Stimulated activated CD8-positive, alpha-beta memory T cell treated with anti-CD3 and anti-CD28 coated beads, Interleukin-12 subunit alpha, Interleukin-12 subunit beta, amount 100 ng/mL, for 1 hour (primary cell): ENCODE results near the gene IL1RAPL2.
"Not testable (repeated sequence)": the region's sequence is repeated elsewhere in the genome, so short reads cannot be mapped to it uniquely, and the experiment has no call there.

ENCODE experiments used
- DNase-seq: peaks from one replicate; pipeline ENCODE4 v3.0.0-alpha.2; 2020; ENCODE audit warnings: low read depth

Gene IL1RAPL2

DNA sequence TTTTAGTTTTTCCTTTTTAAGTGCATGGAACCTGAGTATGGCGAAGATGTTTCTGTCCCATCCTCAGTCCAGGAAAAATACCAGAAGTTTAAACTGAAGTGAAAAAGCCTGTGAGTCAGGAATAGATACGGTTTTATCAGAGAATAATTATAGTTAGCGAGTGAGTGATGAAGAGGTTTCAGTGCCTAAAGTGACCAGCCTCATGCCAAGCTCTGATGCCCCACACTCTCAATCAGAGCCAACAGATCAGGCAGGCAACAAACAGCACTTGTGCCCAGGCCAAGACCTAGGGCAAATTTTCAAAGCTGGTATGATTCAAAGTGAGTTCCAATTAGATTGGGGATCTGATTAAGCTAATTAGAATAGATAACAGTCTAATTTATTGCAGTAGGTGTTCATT is 1043.5 kb downstream of the IL1RAPL2 start:
- DNase-seq = no peak

DNA sequence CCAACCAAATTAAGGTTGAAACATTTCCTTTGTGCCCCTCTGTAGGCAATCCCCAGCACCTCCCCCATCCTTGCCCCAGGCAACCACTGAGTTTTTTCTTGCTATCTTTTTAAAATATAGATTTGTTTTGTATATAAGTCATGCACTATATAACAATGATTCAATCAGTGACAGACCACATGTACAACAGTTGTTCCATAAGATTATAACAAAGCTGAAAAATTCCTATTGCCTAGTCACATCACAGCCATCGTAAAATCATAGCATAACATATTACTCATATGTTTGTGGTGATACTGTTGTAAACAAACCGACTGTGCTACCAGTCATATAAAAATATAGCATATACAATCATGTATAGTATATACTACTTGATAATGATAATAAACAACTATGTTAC is 1044.4 kb downstream of the IL1RAPL2 start:
- no peak for DNase-seq

DNA sequence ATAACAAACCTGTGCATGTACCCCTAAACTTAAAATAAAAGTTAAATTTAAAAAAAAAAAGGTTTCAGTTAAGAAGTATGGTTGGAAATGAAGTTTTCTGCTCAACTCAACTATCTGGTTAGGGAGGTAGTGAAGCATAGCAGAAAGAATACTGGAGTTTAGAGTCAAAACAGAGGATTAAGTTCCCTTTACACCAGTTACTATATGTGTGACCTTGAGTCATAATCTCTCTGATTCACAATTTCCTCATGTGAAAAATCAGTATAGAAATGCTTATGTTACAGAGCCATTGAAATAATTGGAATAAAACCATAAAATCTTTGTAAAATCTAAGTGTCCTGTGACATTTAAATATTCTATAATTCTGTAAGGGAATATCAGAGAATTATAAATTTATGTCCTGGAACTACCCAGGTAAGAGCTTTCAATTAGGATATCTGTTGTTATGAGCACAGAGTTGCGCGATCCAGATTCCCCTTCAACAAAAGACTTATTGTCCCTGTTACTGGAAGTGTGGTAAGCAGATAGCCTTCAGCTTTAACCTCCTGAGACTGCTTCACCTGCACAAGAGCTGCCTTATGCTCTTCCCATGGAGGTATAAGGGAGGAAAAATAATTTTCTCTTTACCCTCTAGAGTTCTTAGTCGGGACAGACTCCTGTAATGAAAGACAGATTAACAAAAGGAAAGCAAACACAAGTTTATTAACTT is 1052.5 kb downstream of the IL1RAPL2 start:
- no peak for DNase-seq

DNA sequence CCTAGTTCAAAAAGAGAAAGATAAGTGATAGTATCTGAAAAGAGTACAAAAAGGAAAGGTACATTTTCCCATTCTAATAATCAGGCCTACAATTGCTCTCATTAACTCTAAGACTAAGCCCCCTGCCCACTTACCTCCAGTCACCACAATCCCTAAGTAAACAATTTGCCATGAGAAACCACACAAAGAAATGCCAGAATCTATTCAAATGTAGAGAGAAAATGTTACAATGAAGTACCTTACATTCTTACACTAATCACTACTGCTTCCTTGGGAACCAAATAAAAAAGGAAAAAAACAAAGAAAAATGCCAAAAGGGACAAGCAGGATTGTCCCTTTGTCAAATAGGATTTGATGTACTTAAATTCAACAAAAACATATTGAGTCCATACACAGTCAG is 1068.2 kb downstream of the IL1RAPL2 start:
- no peak for DNase-seq

DNA sequence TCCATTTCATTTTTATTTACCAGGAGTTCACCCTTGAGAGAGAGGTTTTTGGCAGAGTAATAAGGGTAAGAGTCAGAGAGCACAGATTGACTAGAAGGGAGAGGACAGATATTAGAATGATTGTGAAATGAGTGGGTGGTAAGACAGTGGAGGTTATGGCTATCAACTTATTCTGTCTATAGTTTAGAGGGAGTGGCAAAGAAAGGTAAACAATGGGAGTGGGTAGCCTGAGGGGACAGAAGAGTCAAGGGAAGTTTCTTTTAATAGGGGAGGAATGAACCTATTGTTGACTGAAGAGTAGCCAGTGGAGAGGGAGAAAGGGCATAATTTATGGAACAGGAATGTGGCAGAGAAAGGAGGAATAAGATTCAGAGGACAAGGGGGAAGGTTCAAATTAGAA is 1069.8 kb downstream of the IL1RAPL2 start:
- no peak for DNase-seq

DNA sequence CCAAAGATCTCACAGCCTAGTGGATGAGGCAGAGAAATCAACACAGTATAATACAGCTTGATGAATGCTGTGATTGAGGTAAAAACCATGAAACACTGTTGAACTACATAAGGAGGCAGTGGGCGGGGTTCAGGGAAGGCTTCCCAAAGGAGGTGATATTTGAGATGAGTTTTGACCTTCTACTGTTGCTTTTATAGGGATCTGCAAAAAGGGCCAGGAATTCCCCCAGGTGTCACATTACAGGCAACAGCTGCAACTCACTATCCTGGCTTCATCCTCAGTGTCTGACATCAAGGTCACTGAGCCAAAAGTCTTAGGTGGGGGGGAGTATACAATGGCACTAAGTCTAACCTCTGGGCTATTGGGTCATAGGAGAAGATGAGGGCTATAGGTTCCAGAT is 1070.7 kb downstream of the IL1RAPL2 start:
- DNase-seq = no peak

DNA sequence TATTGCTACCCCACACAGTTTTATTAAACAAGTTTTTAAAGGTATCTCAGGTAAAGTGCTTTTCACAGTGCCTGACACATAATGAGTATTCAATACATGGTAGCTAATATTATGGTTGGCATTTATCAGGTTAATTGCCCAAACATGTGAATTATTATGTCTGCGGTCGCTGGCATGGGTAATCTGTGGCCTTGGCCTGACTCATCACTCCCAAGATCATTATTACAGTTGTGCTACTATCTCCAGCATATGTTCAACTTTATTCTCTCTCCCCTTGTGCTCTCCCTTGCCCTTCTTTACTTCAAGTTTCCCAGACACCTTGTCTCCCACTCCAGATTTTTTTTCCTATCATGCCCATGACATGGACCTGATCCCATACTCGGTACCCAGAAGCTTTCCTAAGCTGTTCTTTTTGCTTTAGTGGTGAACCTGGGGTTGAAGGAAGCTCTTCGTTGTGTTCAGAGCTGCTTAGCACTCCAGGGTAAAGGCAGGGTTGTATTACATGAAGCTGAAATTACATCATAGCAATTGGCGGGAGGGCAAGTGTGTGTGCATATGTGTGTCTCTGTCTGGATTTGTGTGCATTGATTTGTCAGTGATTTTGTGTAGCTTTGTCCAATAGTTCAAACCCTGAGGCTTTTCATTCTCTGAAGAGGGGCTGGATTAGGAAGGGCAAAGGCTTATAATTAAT is 1079.8 kb downstream of the IL1RAPL2 start:
- no peak for DNase-seq

DNA sequence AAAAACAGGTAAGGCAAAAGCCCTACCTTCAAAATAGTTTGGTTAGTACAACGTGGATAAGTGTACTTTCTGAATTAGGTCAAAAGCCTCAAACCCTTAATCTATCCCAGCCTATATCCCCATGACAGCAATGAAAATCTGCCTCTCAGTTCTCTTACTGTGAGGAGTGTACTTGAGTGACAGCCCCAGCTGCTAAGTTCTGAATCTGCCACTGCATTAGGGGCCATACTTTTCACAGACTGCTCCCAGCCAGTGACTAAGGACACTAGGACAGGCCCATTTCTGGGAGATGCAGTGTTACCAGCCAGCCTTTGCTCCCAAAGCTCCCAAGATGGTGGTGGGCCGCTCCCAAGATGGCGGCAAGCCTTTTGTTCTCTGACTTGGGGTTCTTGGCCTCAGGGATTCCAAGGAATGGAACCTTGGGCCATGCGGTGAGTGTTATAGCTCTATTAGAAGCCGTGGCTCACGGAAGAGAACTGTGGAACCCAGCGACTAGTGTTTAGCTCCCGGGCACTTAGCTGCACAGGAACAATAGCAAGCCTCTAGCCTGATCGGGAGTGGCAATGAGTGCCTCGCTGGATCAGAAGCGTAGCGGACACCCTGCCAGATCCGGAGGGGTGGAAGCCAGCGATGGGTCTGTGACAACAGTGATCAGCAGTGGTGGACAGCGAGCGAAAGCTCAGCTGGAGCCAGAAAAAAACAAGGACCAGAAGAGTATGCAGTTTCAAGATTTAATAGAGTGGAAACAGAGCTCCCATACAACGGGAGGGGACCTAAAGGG is 1080.8 kb downstream of the IL1RAPL2 start:
- no peak for DNase-seq

DNA sequence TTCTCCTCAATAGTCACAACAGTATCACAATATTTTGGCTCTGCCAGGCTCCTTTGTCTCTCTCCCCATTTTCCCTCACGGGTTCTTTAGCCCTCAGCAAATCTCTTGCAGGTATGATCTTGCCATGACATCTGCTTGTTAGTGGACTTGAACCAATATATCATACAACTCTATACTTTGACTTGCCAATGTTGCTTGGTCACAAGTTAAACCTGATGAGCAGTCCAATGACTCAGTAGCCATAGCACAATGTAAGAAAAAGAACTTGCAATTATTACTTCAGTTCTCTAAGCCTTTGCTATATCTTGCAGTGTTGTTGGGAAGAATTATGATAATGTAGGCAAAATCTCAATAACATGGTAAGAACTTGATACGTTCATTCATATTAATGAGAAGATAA is 1081.8 kb downstream of the IL1RAPL2 start:
- DNase-seq = no peak

DNA sequence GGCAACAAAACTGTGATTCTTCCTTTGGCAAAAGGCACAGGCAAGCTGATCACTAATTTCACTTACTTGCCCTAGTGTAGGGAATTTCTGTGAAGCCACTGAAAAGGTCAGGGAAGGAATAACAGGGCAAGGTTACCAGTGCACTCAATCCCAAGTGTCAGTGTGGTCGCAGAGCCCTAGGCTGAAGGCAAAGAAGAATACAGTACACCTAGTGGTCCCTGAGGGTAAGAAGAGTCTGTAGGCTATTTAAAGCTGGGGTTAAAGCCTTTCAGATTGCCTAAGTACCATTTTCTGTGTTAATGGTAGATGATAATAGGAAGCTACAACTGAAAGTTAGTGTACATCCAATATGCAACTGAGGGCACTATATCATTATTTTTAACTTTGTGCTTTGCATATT is 1082.7 kb downstream of the IL1RAPL2 start:
- DNase-seq = no peak

DNA sequence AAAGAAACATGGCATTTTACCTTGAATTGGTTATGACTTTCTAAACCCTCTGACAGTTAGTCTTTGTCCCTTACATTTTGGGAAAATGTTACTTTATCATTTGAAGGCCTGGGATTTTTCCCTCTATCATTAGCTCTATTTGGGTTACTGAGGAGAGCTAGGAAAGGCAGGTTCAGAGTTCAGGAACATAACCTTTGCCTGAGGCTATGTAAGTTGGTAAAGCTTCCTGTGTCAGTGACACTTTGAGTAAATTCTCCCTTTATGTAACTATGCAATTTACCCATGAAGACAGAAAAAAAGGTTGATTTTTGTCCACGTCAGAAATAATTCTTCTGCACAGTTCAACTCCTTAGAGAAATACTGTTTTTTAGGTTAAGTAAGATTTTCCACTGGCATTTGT is 1084.6 kb downstream of the IL1RAPL2 start:
- DNase-seq = no peak

DNA sequence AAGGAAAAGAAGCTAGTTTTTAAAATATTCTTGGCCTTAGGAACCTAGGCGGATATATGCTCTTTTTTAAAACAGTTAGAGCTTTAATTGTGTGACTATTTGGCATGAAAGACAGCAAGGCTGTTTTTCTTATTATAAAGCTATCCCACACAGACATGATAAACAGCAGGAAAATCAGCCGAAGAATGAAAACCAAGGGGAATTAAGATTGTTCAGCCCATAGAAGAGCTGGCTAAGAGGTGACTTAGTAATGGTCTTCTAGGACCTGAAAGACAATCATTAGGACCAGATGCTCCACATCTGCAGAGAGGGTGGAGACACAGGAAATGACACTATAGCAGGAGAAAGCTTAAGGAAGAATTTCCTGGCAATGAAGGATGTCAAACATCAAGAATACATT is 1085.0 kb downstream of the IL1RAPL2 start:
- no peak for DNase-seq

DNA sequence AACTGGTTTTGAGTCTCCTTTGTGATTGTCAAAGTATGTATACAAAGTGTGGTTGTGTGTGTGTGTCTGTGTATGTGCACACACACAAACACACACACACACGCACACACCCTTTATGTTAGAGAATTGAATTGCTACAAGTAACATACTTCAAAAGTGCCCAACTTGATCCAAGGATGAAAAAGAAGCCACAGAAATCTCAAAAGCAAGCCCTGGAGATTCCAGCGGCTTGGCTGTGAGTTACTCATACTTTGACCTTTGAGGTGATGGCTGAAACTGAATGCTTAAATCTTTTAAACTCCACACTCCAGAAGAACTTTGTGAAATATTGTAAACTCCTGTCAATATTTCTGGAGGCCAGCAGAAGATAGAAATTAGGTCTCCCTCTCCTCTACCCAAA is 1087.9 kb downstream of the IL1RAPL2 start:
- no peak for DNase-seq

DNA sequence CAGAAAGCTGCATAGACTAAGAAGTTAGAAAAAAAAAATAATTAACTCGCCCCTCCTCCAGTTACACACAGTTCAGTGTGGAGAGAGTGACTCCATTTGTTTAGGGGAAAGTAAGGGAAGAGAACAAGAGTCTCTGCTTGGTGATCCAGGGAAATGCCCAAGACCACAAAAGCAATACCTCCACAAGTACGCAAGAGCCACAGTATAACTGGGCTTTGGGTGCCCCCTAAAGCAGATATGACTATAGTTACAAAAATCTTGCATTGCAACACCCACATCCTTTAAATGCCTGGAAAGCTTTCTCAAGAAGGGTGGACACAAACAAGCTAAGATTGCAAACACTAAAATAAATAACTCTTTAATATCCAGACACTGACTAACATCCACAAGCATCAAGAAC is 1092.1 kb downstream of the IL1RAPL2 start:
- no peak for DNase-seq

DNA sequence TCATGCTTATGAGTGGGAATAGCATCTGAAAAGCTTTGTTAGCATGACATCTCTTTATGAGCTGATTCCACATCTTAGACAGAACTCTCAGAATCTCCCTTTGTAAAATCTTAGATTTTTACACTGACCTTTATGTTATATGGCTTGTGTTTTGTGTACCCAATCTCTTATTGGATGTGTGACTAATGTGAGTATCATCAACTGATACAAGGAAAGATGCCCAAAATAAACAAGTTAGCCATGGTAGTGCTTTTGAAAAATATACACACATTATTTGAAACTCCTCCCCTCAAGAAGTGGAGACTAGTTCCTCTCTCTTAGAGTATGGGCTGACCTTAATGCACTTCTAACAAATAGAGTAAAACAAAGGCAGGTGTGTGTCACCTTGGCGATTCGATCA is 1096.2 kb downstream of the IL1RAPL2 start:
- no peak for DNase-seq

DNA sequence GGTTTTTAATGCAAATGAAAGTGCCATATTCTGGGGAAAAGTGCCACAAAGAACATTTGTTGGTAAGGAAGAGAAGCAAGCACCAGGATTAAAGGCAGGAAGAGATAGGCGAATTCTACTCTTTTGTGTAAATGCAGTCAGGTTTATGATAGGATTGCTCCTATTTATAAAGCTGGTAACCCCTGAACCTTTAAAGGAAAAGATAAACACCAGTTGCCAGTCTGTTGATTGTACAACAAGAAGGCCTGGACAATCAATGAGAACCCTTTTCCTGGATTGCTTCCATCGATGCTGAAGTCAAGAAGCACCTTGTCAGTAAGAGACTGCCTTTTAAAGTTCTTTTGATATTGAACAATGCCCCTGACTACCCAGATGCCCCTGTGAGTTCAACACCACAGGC is 1098.2 kb downstream of the IL1RAPL2 start:
- no peak for DNase-seq

DNA sequence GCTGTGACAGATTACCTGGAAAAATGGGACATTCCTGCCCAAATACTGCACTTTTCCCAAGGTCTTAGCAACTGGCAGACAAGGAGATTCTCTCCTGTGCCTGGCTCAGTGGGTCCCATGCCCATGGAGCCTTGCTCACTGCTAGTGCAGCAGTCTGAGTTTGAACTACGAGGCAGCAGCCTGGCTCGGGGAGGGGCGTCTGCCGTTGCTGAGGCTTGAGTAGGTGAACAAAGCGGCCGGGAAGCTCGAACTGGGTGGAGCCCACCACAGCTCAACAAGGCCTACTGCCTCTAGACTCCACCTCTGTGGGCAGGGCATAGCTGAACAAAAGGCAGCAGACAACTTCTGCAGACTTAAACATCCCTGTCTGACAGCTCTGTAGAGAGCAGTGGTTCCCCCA is 1118.3 kb downstream of the IL1RAPL2 start:
- not testable (repeated sequence) for DNase-seq

DNA sequence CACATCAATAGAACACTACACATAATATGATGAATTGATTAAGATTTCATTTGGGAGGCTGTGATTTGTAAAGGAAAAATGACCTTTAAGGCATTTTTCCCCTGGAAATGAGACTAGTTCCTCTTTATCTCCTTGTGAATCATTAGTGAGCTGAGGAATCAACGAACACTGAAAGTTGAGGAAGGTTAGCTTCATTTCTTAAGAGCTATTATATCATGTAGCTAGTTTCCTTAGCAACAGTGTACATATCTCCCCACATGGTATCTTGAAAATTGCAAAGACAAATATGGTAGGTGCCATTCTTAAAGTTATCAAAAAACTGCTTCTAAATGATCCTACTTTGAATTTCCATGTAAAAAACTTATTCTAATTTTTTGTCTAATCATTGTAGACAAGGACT is 1128.8 kb downstream of the IL1RAPL2 start:
- DNase-seq = no peak

DNA sequence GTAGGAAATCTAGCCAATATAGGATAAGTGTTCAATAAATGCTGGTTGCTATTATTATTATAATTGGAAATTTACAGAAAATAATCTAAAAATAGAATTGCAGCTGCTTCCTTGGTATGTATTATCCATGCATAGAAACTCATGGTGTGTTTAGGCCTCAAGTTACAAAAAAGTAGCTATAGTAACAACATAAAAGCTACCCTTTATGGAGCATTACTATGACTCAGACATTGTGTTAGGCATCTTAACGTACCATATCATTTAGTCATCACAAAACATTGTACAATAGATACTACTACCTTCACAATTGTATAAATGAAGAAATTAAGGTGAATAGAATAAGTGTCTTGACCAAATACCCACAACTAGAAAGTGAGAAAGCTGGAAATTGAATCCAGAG is 1129.5 kb downstream of the IL1RAPL2 start:
- DNase-seq = no peak

DNA sequence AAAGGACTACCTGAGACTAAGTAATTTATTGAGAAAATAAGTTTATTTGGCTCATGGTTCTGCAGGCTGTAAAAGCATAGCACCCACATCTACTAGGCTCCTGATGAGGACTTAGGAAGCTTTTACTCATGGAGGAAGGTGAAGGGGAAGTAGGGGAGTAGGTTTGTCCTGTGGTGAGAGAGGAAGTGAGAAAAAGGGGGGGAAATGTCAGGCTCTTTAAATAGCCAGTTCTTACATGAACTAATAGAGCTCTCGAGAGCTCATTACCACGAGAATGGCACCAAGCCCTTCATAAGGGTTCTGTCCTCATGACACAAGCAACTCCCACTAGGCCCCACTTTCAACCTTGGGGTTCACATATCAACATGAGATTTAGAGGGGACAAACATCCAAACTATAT is 1130.9 kb downstream of the IL1RAPL2 start:
- DNase-seq = no peak

DNA sequence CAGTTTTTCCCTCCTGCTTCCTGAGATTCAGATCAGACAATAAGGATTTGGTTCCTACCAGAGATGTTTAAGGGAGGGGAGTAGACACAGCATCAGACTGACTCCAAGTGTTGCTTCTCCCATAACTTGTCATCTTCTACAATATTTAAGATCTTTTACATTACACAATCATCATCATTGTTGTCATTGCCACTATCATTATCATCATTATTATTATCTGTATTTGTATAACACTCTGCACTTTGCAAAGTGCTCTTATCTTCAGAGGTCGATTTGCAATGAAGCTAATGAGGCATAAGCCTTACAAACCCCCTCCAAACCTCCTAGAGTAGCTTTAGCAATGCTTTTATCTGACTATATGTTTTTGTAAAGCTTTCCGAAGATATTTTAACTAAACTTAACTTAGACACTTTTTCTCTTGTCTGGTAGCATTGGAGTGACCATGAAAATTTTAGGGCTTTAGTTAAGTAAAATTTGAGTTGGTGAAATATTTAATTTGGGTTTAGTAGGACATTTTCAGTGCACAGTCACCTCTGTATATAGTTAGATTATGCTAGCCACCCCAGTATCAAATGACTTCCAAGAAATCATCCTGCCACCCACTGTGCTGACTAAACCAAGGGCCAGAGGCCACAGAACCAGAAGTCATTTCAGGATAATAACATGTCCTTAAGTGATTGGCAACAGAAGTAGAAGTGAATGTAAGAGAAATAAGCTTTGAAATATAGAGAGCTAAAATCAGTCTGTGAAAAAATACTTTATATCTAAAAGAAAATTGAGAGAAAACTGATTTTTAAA is 1132.2 kb downstream of the IL1RAPL2 start:
- no peak for DNase-seq

DNA sequence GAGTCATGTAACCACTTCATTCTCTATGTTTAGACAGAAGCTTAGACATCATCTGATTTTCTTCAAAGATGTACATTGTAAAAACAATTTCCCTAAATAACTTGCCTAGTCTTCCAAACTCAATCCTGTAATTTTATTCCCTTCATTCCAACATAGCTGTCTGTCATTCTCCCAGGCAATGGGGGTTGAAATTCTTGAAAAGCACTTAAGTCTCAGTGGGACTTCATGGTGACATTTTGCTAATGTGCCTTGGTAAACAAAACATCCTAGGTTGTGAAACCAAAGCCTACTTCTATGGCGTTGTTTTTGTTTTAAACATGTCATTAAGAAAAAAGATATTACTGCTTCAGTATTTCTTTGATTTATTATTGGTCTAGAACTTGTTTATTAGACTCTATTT is 1134.3 kb downstream of the IL1RAPL2 start:
- no peak for DNase-seq
